OCI-LY3 (cell line): ENCODE data around the gene NKAIN4.

Experiments
- CTCF ChIP-seq: fragments of 200-600, 300-600 bp; sonication (generic); IDR thresholded peaks from 2 replicates; pipeline ENCODE4 v1.5.1; 2014; ENCODE audit warnings: antibody characterized with exemption, low read length, low read depth
- EZH2phosphoT487 ChIP-seq: fragments of 200-600 bp; shearing (Covaris generic); IDR thresholded peaks from 2 replicates; pipeline ENCODE4 v1.6.1; 2018; ENCODE audit warnings: antibody characterized with exemption, mixed run types, low read depth

GRCh38 chr20:63264519-63264918 lies 10.3 kb upstream of the NKAIN4 start:
- TF ChIP-seq CTCF (no peak), EZH2phosphoT487 (no peak)
